ENCODE results near the gene SUPT5H.
"Not testable (repeated sequence)": the region's sequence is repeated elsewhere in the genome, so short reads cannot be mapped to it uniquely, and the experiment has no call there.

SUPT5H gene

DNA sequence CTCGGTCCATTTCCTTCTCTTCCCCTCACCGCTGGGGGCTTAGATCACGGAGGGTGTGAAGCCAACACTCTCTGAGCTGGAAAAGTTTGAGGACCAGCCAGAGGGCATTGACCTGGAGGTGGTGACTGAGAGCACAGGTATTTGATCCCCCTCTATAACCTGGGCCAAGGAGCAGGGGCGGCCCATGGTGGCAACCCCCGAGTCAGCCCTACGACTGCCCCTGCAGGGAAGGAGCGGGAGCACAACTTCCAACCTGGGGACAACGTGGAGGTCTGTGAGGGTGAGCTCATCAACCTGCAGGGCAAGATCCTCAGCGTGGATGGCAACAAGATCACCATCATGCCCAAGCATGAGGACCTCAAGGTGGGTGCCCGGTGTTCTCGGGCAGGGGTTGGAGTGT is 23.7 kb downstream of the SUPT5H start:
- no peak for DNase-seq

DNA sequence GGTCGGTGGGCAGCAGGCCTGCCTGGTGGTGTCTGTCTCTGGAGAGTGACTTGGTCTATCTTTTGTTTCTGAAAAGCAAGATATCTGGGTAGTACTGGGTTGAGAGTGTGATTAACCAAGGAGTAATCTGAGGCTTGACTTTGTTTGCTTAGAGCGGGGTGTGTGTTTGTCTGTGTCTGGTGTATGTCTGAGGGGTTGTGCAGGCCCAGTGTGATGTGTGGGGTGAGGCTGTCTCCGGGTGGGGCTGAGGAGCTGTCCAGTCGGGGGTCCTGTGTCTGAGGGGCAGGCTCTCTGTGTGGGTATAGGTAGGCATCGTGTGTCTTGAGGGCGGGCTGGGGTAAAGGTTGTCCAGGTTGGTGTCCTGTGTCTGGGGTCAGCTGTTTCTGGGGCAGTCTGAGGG is 24.2 kb downstream of the SUPT5H start:
- no peak for DNase-seq

DNA sequence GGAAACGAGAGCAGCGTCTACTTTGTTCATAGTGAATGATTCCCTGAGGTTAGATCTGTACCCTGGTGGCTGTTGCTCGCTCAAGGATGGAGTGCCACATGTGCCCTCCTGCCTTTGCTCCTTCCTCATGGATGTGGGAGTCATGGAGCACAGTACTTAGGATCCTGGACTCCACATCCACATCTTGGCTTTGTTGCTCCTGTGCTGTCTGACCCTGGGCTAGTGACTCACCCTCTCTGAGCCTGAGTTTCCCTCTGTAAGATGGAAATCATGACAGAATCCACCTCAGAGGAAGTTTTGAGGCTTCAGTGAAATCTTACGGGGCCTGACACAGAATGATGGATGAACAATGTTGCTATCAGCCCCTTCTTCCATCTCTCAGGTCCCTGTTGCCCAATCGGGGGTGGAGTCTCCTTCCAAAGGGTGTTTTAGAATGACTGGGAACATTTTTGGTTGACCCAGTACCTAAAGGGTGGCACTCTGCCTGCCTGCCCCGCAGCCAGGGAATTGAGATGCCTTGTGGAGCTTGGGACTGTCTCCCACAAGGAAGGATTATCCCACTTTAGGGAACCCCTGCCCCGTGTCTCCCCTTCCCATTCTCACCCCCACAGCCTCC is 25.4 kb downstream of the SUPT5H start:
- DNase-seq, result no peak

DNA sequence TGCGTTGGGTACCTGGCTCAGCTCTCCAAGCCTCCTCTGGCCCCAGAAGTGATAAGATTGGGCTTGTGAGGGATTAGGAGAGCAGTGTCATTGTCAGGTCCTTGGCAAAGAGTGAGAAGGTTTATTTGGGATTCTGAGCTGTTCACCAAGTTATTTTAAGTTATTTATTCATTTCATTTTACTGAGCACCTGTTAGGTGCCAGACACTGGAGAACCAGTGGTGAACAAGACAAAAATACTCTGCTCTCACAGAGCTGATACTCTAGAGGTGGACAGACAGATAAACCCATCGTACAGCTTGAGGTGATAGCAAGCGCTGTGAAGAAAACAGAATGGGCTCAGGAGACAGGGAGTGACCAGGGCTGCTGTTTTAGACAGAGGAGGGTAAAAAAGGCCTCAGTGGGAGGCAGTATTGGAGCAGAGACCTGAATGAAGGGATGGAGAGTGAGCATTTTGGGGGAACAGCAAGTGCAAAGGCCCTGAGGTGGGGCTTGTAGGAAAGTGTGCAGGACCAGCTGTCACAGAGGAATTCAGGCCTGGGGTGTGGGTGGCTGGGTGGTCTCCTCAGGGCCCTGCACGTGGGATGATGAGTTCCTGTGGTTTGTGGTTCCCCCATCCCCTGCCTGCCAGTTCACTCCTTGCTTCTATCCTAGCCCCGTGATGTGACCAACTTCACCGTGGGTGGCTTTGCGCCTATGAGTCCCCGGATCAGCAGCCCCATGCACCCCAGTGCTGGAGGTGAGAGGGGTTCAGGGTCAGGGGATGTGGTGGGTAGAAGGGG is 26.6 kb downstream of the SUPT5H start:
- DNase-seq, result no peak

DNA sequence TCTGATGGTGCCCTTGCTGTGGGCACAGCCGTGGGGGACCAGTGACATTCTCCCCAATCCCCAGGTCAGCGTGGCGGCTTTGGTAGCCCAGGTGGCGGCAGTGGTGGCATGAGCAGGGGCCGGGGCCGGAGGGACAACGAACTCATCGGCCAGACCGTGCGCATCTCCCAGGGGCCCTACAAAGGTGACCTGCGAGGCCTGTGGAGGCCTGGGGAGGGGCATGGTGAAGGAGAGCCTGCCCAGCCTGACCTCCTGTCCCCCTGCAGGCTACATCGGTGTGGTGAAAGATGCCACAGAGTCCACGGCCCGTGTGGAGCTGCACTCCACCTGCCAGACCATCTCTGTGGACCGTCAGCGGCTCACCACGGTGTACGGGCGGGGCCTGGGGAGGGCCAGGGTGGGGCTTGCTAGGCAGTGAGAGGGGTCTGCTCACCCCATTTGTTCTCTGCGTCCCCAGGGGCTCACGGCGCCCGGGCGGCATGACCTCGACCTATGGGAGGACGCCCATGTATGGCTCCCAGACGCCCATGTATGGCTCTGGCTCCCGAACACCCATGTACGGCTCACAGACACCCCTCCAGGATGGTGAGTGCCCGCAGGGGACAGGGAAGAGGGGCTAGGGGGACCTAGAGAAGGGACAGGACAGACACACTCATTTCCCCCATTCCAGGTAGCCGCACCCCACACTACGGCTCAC is 27.5 kb downstream of the SUPT5H start:
- DNase-seq, result no peak

DNA sequence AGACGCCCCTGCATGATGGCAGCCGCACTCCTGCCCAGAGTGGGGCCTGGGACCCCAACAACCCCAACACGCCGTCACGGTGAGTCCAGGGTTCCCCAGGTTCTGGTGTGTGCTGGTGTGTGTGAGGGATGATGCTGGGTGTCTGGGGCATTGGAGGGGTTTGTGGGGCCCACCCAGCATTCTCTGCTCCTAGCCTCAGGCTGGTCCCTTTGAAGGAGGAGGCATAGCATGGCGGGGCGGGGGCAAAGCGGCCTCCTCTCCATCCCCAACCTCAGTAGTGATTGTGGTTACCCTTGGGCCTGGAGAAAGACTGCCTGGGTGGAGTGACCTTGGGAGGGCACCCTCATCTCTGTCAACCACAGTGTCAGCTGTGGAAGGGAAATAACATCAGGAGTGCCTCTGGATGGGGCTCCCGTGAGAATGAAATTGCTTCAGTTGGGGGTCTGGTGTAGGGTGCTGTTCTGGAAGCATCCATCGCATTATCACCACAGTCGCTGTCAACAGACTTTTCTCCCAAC is 28.1 kb downstream of the SUPT5H start:
- DNase-seq, result no peak

DNA sequence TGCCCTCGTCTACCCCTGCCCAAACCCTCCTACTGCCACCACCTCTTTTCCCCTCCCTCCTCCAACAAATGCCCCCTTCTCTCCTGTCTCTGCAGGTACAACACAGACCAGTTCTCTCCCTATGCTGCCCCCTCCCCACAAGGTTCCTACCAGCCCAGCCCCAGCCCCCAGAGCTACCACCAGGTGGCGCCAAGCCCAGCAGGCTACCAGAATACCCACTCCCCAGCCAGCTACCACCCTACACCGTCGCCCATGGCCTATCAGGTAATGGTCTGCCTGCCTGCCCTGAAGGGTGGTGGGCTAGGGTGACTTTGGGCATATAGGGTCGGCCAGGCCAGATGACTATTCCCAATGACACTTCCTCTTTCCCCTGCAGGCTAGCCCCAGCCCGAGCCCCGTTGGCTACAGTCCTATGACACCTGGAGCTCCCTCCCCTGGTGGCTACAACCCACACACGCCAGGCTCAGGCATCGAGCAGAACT is 28.8 kb downstream of the SUPT5H start:
- DNase-seq, result peak; percentile 83

DNA sequence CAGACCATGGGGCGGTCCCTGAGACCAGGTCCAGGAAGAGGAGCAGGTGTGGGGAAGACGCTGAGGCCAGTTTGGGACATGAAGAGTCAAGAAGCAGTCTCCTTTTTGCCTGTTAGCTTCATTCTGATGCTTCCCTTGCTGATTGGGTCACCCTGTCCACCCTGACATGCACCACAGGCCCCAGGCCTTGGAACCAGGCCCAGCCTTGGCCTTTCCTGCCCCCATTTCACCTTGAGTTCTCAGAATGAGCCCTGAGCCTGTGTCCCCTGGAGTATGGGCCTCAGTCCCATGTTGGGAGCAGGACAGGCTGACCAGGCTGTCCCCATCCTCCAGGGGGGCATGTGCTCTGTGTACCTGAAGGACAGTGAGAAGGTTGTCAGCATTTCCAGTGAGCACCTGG is 30.4 kb downstream of the SUPT5H start:
- no peak for DNase-seq

DNA sequence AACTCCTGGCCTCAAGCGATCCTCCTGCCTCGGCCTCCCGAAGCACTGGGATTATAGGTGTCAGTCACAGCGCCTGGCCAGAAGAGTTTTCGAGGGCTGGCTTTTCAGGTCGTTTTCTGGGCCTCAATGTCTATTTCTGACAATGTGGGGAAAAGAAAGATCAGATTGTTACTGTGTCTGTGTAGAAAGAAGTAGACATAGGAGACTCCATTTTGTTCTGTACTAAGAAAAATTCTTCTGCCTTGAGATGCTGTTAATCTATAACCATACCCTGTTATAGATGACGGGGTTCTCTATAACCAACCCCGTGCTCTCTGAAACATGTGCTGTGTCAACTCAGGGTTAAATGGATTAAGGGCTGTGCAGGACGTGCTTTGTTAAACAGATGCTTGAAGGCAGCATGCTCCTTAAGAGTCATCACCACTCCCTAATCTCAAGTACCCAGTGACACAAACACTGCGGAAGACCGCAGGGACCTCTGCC is 34.0 kb downstream of the SUPT5H start:
- DNase-seq, result not testable (repeated sequence)

DNA sequence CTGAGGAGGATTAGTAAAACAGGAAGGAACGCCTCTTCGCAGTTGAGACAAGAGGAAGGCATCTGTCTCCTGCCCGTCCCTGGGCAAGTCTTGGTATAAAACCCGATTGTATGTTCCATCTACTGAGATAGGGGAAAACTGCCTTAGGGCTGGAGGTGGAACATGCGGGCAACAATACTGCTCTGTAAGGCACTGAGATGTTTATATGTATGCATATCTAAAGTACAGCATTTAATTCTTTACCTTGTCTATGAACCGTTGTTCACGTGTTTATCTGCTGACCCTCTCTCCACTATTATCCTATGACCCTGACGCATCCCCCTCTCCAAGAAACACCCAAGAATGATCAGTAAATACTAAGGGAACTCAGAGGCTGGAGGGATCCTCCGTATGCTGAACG is 34.5 kb downstream of the SUPT5H start:
- DNase-seq, result no peak

DNA sequence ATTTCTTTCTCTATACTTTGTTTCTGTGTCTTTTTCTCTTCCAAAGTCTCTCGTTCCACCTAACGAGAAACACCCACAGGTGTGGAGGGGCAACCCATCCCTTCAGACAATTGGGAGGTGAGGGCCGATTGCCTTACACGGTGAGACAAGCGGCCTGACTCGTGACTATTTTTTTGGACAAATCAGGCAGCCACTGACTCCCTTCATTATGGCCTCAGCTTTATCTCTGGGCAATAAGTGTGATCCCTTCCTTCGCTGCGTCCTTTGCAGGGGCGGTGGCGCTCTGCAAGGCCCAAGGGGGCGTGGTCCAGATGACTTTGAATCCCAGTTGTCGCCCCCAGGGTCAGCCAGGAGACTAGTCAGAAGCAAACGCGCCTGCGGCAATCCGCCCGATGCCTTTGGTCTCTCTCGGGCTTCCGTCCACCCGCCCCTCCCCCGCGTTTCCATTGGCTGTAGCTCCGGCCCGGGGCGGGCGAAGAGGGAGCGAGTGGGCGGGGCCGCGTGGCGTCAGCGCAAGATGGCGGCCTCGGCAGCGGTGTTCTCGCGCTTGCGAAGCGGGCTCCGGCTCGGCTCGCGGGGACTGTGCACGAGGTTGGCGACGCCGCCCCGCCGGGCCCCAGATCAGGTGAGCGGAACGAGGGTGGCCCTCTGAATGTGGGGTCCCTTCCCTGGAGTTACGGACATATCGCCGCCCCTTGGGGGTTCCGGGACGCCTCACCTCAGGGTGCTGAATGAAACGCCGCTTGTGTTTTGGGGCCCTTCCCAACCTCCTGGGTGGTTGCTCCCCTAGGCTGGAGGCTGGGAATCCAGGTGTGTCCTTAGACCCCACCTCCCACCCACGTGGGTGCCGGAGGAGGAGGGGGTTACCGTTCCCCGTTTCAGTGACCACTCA is 35.2 kb downstream of the SUPT5H start, which contains the start of gene TIMM50:
Gene TIMM50, plus strand, starts transcription at position 502 of the 892 bp plus-strand sequence. Its CDS starts 16 bp downstream, at position 518.
- peak; percentile 99 for DNase-seq

DNA sequence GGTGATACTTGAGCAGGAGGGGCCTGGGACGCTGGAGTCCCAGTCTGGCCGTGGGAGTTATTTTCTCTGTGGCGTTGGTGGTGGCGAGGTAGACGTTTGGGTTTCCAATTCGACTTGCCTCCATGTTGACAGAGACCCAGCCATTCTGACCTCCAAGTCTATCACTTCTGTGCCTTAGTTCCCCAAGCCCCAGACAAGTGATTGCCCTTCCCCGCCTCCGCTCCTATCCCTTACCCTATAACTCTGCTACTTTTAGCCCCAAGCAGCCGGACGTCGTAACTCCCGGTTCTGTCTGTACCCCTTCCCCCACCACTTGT is 35.8 kb downstream of the SUPT5H start:
- DNase-seq, result no peak

DNA sequence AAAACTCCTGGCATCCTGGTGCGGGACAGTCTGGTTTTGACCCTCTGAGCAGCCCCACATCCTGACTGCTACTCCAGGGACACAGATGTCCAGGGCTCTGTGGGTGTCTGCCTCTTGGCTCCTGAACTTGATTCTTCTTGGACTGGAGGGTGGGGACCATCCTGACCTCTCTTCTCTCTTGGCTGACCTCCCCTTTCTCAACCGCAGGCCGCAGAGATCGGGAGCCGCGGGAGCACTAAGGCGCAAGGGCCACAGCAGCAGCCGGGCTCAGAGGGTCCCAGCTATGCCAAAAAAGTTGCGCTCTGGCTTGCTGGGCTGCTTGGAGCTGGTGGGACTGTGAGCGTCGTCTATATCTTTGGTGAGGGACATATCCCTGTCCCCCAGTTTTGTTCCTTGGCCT is 36.3 kb downstream of the SUPT5H start:
- no peak for DNase-seq

DNA sequence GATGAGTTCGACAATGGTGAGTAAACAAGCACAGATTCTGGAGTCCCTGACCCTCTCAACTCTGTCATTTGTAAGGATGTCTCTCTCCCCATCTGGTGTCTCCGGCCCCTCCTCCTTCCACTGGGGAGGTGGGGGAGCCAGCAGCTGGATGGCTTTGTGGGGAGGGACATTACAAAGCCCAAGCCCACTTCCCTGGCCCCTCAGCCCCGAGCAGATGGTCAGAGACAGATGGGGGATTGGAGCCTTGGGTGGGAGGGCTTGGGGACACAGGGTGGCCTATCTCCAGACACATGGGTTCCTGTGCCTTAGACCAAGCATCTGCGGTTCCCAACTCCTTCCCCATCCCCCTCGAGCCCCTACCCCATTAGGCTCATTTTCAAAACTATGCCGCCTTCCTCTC is 37.8 kb downstream of the SUPT5H start:
- peak; percentile 77 for DNase-seq

DNA sequence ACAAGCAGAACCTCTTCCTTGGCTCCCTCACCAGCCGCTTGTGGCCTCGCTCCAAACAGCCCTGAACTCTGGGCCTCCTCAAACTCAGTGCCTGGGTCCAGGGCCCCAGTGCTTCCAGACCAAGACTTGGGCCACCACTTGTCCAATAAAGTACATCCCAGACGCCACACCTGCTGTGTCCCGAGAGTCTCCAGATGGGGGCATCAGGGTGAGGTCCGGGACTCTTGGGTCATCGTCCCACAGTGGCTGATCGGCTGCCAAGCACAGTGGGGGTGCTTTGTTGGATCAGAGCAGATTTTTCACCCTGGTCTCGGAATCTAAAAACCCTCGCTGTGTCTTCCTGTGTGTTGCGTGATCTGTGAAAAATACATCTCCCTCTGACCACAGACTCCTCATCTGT is 44.4 kb downstream of the SUPT5H start:
- no peak for DNase-seq

DNA sequence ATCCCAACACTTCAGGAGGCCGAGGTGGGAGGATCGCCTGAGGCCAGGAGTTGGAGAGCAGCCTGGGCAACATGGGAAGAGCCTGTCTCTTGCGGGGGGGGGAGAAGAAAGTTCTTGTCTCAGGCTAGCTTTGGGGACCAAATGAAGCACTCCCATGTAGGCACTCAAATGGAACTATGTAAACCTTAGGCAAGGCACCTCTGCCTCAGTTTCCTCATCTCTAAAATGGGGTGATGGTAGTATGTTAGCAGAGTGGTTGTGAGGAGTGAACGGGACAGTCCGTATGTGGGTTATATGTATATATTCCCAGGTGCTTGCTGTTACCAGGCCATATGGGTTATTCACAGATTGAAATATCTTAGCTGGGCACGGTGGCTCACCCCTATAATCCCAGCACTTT is 46.8 kb downstream of the SUPT5H start:
- no peak for DNase-seq

DNA sequence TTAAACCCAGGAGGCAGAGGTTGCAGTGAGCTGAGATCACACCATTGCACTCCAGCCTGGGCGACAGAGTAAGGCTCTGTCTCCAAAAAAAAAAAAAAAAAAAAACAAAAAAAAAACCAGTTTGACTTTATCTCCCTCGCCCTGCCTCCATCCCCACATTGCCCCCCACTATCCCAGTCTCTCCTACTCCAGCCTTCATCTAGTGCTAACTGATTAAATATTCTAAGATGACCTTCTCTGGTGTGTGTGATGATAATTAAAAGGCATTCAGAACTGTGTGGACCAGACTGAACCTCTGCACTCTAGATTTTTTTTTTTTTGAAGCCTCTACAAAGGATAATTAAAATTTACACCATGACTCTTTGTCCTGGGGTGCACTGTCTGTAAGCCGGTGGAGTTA is 47.4 kb downstream of the SUPT5H start:
- no peak for DNase-seq

DNA sequence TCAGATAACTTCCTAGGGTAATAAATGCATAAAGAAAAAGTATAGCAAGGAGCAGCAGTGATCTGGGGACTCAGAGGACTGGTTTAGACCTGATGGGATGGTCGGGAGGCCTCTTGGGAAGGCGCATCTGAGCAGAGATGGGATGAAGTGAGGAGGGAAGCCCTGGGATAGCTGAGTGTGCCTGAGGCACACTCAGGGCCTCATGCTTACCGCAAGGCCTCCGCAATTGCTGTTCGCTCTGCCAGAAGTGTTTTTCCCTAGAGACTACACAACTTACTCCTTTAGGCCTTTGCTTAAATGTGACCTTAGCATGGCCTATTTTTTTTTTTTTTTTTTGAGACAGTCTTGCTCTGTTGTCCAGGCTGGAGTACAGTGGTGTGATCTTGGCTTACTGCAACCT is 49.3 kb downstream of the SUPT5H start:
- no peak for DNase-seq

DNA sequence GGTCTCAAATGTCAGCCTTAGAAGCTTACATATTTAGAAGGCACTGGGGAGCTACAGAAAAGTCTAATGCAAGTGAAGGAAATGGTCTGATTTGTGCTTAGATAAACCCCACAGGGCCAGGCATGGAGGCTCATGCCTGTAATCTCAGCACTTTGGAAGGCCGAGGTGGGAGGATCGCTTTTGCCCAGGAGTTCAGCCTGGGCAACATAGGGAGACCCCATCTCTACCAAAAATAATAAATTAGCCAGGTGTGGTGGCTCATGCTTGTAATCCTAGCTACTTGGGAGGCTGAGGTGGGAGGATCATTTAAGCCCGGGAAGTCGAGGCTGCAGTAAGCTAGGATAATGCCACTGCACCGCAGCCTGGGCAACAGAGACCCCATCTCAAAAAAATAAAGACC is 50.7 kb downstream of the SUPT5H start:
- DNase-seq, result no peak

DNA sequence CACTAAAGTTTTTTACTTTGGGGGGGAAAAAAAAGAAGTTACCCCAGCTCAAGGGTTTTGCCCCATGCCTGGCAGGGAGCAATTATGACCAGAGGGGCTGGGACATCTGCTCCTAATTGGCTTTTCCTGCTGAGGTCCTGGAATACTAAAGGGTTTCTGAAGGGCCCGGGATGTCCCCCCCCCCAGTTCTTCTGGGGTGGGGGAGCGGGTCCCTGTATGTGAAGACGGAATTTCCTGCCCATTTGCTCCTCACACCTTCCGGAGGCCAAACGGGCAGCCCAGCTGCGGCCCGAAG is 52.3 kb downstream of the SUPT5H start:
- DNase-seq, result no peak

DNA sequence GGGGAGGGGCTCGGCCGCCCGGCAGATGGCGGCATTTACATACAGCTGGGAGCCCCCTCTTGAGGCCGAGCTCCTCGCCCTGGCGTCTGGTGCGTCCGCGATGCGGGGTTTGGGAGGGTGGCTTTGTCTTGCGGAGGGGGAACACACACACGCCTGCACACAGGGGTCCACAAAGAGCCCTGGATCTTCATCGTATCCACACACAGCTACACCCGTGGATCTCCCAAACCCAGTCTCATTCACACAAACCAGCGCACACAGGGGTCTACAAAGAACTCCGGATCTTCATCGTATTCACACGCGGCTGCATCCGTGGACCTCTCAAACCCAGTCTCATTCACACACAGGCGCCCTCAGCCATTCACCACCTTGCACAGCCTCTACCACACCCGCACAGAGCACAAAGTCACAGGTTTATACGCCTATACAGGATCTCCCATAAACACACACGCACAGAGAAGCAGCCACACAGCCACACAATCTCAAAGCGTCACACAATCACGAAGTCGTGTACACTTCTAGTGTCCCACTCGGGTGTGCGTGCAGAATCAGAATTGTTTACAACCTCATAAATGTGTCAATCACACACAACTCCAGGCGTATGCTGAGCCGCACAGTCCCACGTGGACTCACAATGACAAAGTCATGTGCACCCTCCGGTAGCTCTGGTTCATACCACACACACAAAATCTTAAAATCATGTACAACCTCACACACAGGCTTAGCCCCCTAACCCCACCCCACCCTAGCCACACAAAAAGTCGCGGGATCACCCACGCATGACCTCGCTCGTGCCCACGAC is 52.8 kb downstream of the SUPT5H start:
- peak; percentile 91 for DNase-seq
